Measurements from ENCODE around the gene SMPD2. TPM values are rescaled to one million over a fixed set of nuclear protein-coding genes. Genes with fewer than 3 reads are reported as not detected.

Gene SMPD2, protein sequence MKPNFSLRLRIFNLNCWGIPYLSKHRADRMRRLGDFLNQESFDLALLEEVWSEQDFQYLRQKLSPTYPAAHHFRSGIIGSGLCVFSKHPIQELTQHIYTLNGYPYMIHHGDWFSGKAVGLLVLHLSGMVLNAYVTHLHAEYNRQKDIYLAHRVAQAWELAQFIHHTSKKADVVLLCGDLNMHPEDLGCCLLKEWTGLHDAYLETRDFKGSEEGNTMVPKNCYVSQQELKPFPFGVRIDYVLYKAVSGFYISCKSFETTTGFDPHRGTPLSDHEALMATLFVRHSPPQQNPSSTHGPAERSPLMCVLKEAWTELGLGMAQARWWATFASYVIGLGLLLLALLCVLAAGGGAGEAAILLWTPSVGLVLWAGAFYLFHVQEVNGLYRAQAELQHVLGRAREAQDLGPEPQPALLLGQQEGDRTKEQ
- 9.1 and 9.6 TPM in 2 replicates for total RNA-seq

DNA sequence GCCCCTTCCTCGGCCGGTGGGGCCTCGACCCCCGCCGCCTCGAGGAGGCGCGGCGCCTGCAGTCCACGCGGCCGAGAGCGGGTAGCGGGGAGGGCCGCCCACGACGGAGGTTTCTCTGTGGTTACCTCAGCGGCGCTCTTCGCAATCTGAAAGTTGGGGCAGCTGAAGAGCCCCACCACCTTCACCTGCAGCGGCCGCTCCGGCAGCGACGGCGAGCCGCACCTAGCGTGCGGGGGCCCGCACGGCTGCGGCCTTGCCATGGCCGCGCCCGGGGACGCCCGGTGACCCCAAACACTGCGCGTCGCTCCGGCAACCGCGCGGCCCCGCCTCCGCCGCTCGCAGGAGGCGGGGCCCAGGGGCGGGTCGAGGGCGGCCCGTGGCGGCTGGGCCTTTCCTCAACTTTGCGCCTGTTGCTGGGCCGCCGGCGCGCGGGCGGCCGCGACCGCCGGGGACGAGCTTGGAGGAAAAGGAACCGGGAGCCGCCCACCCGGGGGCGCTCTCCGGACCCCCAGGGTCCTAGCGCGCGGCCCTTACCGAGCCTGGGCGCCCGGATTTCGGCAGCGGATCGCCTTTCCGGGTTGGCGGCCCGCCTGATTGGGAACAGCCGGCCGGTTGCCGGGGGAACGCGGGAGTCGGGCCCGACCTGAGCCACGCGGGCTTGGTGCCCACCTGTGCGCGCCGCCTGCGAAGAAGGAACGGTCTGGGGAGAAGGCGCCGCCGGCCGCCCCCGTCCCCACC lies at the start of gene SMPD2, which contains the start of gene PPIL6:
SMPD2 (plus strand) TSS at position 394 of the 738 bp plus-strand sequence. CDS start 398 bp downstream, outside the sequence.
PPIL6 (minus strand) TSS at position 298 of the 738 bp plus-strand sequence; CDS start at position 260, 38 bp downstream.
- no peak for DNase-seq (ENCODE audit: low read depth)
- H3K4me3 ChIP-seq (ENCODE audit: low read depth, low read length) = peak within 1 kb of the TSS; percentile 97
- no peak for TF ChIP-seq CTCF (conservative IDR thresholded peaks at IDR 0.05; ENCODE audit: low read depth, low read length)

GRCh38 chr6:109393157-109393885 lies 47.2 kb upstream of the SMPD2 start:
- DNase-seq (ENCODE audit: low read depth) = no peak
- no peak for TF ChIP-seq CTCF (conservative IDR thresholded peaks at IDR 0.05; ENCODE audit: low read depth, low read length)
- H3K4me3 ChIP-seq (ENCODE audit: low read depth, low read length) = no peak overlapping the region

DNA sequence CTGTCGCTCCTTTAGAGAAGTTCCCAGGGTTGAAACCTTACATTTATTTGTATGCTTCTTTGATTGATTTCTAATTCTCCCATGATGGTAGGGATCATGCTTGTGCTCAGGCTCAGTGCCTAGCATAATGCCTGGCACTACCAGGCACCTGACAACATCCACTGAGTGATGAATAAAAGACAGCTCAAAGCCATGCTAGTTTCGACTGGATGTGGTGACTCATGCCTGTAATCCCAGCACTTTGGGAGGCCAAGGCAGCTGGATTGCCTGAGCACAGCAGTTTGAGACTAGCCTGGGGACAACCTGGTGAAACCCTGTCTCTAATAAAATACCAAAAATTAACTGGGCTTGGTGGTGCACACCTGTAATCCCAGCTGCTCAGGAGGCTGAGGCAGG lies 46.6 kb upstream of the SMPD2 start:
- DNase-seq (ENCODE audit: low read depth) = no peak
- H3K4me3 ChIP-seq (ENCODE audit: low read depth, low read length) = no peak overlapping the region
- TF ChIP-seq CTCF (conservative IDR thresholded peaks at IDR 0.05; ENCODE audit: low read depth, low read length) = no peak

DNA sequence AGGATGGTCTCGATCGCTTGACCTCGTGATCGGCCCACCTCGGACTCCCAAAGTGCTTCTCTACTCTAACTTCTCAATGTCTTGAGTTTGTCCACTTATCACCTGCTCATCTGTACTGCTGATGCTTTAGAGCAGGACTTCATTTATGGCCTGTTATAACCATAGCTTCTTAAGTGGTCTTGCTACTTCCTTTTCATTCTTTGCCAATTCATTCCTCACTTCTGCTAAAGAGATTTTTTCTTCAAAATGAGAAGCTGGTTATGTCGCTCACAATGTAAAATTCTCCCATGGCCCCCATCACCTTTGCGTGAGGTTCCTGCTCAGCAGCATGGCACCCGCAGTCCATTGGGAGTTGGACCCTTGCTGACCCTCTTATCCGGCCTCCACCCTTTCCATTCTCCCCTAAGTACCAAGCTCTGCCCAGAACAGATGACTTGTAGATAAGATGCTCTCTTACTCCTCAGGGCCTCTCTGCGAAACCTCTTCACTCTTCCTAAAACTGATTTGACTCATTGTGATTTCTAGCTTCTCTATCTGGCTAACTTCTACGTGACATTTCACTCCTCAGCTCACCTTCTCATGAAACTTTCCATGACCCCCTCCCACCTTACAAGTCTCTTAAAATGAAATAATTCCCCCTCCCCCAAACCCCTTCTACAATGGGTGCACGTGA lies 44.3 kb upstream of the SMPD2 start:
- no peak for TF ChIP-seq CTCF (conservative IDR thresholded peaks at IDR 0.05; ENCODE audit: low read depth, low read length)
- H3K4me3 ChIP-seq (ENCODE audit: low read depth, low read length) = no peak overlapping the region
- no peak for DNase-seq (ENCODE audit: low read depth)

- no peak for DNase-seq (ENCODE audit: low read depth)
- TF ChIP-seq CTCF (conservative IDR thresholded peaks at IDR 0.05; ENCODE audit: low read depth, low read length) = peak; percentile 60
- no peak overlapping the region for H3K4me3 ChIP-seq (ENCODE audit: low read depth, low read length)
Observed at GRCh38 chr6:109397020-109397419, 43.5 kb upstream of the SMPD2 start.

DNA sequence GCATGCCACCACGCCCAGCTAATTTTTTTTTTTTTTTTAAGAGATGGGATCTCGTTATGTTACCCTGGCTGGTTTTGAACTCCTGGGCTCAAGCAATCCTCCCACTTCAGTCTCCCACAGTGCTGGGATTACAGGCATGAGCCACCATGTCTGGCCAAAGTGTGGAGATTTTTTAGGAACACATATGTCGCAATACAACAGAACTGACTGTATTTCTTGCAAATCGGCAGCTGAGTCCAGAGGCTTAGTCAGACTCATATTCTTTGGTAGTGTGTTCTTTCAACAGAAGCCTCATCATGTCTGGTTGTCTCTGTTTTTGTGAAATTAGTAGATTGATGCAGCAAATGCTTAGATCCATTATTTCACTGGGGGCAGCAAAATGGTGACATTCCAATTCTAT lies 34.3 kb upstream of the SMPD2 start:
- H3K4me3 ChIP-seq (ENCODE audit: low read depth, low read length) = no peak overlapping the region
- DNase-seq (ENCODE audit: low read depth) = no peak
- TF ChIP-seq CTCF (conservative IDR thresholded peaks at IDR 0.05; ENCODE audit: low read depth, low read length) = no peak
